HT1080 (cell line): Measurements from ENCODE around the gene CATSPER3. TPM values are rescaled to one million over a fixed set of nuclear protein-coding genes. Genes with fewer than 3 reads are reported as not detected.

Experiments
- DNase-seq: peaks from one replicate; pipeline ENCODE4 v3.0.0-alpha.2; 2015; ENCODE audit warnings: low read depth
- small RNA-seq: library from RNA; depleted of rRNA; stranded (forward); fragments of <200 nt; gene quantifications from one replicate; pipeline ENCODE3, GENCODE V24; 2014
- total RNA-seq: library from RNA; depleted of rRNA; stranded (reverse); fragments of >200 nt; shearing (Covaris generic); gene quantifications from 2 replicates; pipeline ENCODE4 v1.2.3, GENCODE V29; 2014; rRNA removed

The CATSPER3 gene
- total RNA-seq, 1 experiment from 2014 or later, result 0.13 TPM

DNA sequence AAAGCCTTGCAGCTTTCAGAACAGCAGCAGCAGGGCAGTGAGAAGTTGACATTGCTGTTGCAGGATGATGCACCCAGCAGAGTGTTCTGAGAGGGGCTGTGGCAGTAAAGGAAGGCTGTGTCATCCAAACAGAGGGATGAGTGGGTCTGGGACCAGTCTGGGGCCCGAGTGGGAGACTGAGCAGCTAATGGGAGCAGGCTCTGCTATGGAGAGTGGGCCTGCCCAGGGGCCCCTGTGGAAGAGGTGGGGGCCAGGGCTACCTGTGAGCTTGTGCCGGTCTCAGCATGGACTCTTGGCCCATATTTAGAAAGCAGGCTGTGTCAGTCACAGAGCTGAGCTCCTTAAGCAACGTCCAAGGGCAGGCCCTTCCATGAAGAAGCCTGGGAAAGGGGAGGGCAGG lies 92.3 kb downstream of the CATSPER3 start:
- DNase-seq, result no peak

DNA sequence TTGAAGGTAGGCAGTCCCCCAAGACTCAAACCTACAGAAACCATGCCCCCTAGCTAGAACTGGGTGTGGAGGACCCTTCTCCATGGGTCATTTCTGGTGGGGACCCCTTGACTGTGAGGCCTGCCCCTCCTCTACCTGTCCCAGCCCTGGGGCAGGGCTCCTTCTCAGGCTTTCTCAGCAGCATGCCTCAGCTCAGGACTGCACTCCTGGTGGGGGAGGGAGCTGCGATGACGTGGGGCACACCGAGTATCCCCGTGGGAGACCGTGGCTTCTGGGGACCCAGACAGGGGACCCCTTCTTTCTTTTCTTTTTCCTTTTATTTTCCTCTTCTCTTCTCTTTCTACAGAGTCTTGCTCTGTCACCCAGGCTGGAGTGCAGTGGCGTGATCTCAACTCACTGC lies 93.3 kb downstream of the CATSPER3 start:
- DNase-seq, result no peak

Small RNA genes within 50 kb of the gene (small RNA-seq; reads per million reads assigned to genes)
- gene MIR4461, result not detected
- gene MTND3P25, result not detected
- gene MTND4LP30, result not detected

Other genes with a start within 250 kb of the CATSPER3 start
- gene CAMLG, start 229.4 kb upstream of the CATSPER3 start, total RNA-seq, result 17.0 and 24.8 TPM in 2 replicates
- gene DDX46, start 209.1 kb upstream of the CATSPER3 start, total RNA-seq, result 40.3 and 47.3 TPM in 2 replicates
- gene C5orf24, start 121.9 kb upstream of the CATSPER3 start, total RNA-seq, result 19.7 and 33.4 TPM in 2 replicates
- 30.5 and 34.7 TPM in 2 replicates for gene TXNDC15, start 93.5 kb upstream of the CATSPER3 start, total RNA-seq
- 9.1 and 10.0 TPM in 2 replicates for gene PCBD2, start 62.8 kb upstream of the CATSPER3 start, total RNA-seq
- gene PITX1, start 66.3 kb downstream of the CATSPER3 start, total RNA-seq, result 38.6 and 52.2 TPM in 2 replicates